Stimulated activated CD8-positive, alpha-beta memory T cell treated with anti-CD3 and anti-CD28 coated beads, Interleukin-15, amount 100 ng/mL, for 48 hours (primary cell): Measurements from ENCODE around the gene DNAAF9.

Source experiments
- DNase-seq, 2 donors: peaks; one replicate each; pipeline ENCODE4 v3.0.0-alpha.2; 2020; ENCODE audit warnings: low read depth in 2 of 2

DNAAF9 gene

GRCh38 chr20:3377644-3378043 is 29.8 kb downstream of the DNAAF9 start:
- DNase-seq = no peak

- DNase-seq = no peak
Observed at GRCh38 chr20:3374296-3374695, 33.2 kb downstream of the DNAAF9 start.

DNA sequence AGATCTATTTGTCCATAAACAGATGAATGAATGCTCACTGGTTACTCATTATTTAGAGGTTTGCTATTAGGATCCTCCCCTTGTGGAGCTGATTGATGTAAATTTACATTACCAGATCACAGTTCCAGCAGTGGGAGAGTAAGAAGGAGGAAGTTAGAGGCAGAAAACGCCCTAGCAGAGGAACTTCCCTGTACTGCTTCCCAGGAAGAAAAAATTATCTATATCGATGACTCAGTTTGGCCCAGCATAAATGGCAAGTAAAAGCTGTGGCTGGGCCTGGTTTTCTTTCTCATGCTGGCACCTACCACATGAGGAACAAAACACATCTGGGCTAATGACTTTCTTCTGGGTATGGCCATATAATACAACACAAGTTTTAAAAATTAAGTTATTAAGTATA is 35.7 kb downstream of the DNAAF9 start:
- DNase-seq = no peak

- DNase-seq = no peak
Observed at GRCh38 chr20:3367089-3367488, 40.4 kb downstream of the DNAAF9 start.

DNA sequence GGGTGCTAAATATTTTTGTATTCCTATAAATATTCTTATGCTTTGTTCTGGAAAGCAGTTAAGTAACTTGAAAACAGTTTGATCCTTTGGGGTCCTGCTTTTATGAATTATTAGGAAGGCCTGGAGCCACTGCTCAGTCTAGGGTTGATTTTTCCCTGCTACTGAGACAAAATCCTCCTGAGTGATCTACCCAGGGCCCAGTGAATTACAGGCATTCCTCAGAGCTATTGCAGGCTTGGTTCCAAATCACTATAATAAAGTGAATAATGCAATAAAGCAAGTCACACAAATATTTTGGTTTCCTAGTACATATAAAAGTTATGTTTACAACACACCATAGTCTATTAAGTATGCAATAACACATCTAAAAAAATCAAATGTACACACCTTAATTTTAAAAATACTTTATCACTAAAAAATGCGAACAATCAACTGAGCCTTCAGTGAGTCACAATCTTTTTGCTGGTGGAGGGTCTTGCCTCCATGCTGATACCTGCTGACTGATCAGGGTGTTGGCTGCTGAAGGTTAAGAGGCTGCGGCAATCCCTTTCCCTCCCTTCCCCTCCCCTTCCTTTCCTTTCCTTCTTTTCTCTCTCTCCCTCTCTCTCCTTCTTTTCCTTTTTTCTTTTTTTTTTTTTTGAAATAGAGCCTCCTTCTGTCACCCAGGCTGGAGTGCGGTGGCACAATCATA is 43.0 kb downstream of the DNAAF9 start:
- no peak for DNase-seq

- no peak for DNase-seq
Observed at GRCh38 chr20:3360752-3361151, 46.7 kb downstream of the DNAAF9 start.

- no peak for DNase-seq
Observed at GRCh38 chr20:3358676-3359340, 48.7 kb downstream of the DNAAF9 start.
